ENCODE measurements around the gene LY6G6F. TPM values are rescaled to one million over a fixed set of nuclear protein-coding genes. Genes with fewer than 3 reads are reported as not detected.

The LY6G6F gene
- total RNA-seq, 1 donor: not detected

DNA sequence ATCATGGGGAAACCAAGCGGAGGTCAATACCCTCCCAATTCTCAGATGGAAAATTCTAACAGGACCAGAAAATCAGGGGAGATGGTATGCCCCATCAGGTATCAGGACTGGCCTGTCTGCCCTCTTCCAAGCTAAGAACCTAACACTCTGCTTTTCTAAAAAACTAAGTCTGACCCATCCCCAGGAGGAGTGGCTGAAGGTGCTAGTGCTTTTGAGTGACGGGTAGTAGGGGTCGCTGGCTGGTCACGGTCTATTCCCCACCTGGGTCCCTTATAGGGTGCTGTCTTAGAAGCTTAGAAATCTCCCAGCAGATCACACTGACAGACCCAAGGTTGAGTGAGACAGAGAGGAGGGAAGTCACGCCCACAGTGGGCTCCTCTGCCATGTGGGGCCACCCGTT lies 13.1 kb upstream of the LY6G6F start:
- no peak for TF ChIP-seq CTCF (IDR thresholded peaks at IDR 0.05; ENCODE audit: insufficient read depth, low read length)
- H3K4me3 ChIP-seq (ENCODE audit: low read depth, low read length): no peak overlapping the region
- no peak for DNase-seq (ENCODE audit: low read depth)

GRCh38 chr6:31697555-31697954 lies 9.1 kb upstream of the LY6G6F start:
- DNase-seq (ENCODE audit: low read depth): no peak
- TF ChIP-seq CTCF (IDR thresholded peaks at IDR 0.05; ENCODE audit: insufficient read depth, low read length): no peak
- no peak overlapping the region for H3K4me3 ChIP-seq (ENCODE audit: low read depth, low read length)

DNA sequence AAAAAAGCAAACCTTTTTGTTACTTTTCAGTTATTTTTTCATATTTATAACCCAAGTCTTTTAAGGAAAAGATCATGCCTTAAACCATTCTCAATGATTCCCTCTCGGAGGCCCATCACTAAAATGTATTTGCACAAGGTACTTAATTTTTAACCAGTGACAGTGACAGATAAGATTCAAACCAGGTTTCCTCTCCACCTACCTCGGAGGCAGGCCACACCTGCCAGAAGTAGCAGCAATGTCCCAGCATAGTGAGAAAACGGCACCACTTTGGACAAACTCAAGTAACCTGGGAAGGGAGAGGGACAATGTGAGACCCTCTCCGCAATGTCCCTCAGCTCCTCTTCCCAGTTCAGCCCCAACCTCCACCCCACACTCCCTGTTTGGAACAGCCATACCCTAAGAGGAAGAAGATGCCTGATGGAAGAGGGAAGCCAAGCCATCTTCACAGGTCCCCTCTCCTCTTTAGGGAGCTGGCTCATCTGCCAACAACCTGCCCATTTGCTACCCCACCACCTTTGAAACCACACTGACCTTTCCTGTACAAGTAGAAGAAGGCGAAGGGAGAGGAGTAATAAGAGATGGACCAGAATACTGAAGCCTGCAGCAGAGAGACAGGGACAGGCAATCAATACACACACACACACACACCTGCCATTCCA lies 5.8 kb upstream of the LY6G6F start:
- no peak overlapping the region for H3K4me3 ChIP-seq (ENCODE audit: low read depth, low read length)
- no peak for TF ChIP-seq CTCF (IDR thresholded peaks at IDR 0.05; ENCODE audit: insufficient read depth, low read length)
- no peak for DNase-seq (ENCODE audit: low read depth)

DNA sequence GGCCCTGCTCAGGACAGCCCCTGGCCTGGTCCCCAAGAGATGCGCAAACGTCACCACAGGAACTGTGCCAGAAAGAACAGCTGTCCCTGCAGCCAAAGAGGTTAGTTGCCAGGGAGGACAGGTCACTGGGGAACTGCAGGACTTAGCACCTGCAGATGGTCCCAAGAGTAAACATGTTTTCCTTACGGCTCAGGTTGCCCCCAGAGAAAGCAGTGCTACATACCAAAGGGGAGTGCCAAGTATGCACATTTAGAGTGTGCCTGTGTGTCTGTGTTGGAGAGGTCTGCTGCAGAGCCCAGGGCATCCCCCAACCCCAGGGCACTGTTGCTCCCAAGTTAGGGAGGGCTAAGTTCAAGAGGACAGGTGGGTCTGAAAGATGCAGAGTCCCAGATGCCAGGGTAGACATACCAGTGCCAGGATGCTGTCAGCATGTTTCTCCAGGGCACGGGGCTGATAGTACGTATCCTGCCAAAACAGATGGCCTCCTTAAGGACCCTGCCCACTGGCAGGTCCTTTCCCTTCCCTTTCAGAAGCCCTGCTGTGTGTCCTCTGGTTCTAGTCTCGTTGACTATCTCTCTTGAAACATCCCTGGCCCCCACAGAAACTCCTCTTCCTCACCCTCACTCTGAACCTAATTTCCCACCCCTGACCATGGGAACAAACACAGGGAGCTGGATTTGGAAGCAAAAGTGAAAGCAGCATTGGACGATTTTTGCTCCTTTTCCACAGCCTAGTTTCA lies 4.8 kb upstream of the LY6G6F start:
- DNase-seq (ENCODE audit: low read depth): peak; percentile 49
- TF ChIP-seq CTCF (IDR thresholded peaks at IDR 0.05; ENCODE audit: insufficient read depth, low read length): no peak
- peak overlapping the region; percentile 98 for H3K4me3 ChIP-seq (ENCODE audit: low read depth, low read length)

- DNase-seq (ENCODE audit: low read depth): no peak
- TF ChIP-seq CTCF (IDR thresholded peaks at IDR 0.05; ENCODE audit: insufficient read depth, low read length): no peak
- H3K4me3 ChIP-seq (ENCODE audit: low read depth, low read length): peak overlapping the region; percentile 98
These were observed 4.3 kb upstream of the LY6G6F start for GRCh38 chr6:31702405-31702818.

GRCh38 chr6:31702819-31703716 lies 3.6 kb upstream of the LY6G6F start, which contains the start of gene ABHD16A:
ABHD16A (minus strand) TSS chr6:31703324; CDS start chr6:31703281, 43 bp downstream.
- TF ChIP-seq CTCF (IDR thresholded peaks at IDR 0.05; ENCODE audit: insufficient read depth, low read length): no peak
- peak; percentile 99 for DNase-seq (ENCODE audit: low read depth)
- H3K4me3 ChIP-seq (ENCODE audit: low read depth, low read length): peak within 1 kb of the TSS; percentile 98

Data from fibroblast of the aortic adventitia (primary cell).